HepG2 (cell line): Measurements from ENCODE around the gene C9. TPM values are rescaled to one million over a fixed set of nuclear protein-coding genes. Genes with fewer than 3 reads are reported as not detected.

Experiments used
- ATAC-seq: fragments of 200-7000 bp; cut with Tn5 transposase; 3 replicates; pipeline ENCODE4 v1.9.1; 2020; ENCODE audit warnings: mild to moderate bottlenecking, moderate library complexity
- BruUV-seq: library from RNA; stranded (reverse); fragments of 400-500 nt; replicated peaks from 2 replicates; lab custom pipeline; 2021; lab: Mats Ljungman, UMichigan
- CTCF ChIA-PET: fragments of 300-600 bp; formaldehyde crosslinking; extraction: SDS; loops from one replicate; lab custom pipeline; 2021; ENCODE audit warnings: low total read pairs, inconsistent platforms, low intra/inter-chr PET ratio; lab: Yijun Ruan, JAX
- POLR2A ChIA-PET: fragments of 350-600 bp; sonication (Branson Sonifier 250); formaldehyde crosslinking; loops from one replicate; lab custom pipeline; 2020; ENCODE audit warnings: antibody characterized with exemption, inconsistent platforms; lab: Yijun Ruan, JAX
- DNase-seq: peaks from one replicate; pipeline ENCODE4 v3.0.0-alpha.2; 2015; ENCODE audit warnings: low spot score
- FAIRE-seq: peaks from 3 replicates; lab custom pipeline; 2011; peaks lifted over from hg19 to GRCh38; lab: Jason Lieb, UNC
- H2AFZ ChIP-seq: one replicate; pipeline ENCODE4 v1.6.1; 2011; ENCODE audit warnings: low read length, inconsistent platforms
- H3K27ac ChIP-seq: fragments of 300-600 bp; 3 replicates; pipeline ENCODE4 v1.8.0; 2011; ENCODE audit warnings: mixed run types, mild to moderate bottlenecking, mixed read lengths, low read length, inconsistent platforms; ENCODE audit not compliant: insufficient read depth; ENCODE audit errors: extremely low read length
- H3K27me3 ChIP-seq, 2 experiments: fragments of 200-600 bp in 1 of 2; 2 replicates in 1 of 2; 3 replicates in 1 of 2; pipeline versions ENCODE4 v1.6.0 to v1.8.0; 2011; ENCODE audit warnings: low read length in 2 of 2, mild to moderate bottlenecking in 2 of 2, moderate library complexity in 2 of 2, inconsistent platforms in 1 of 2; ENCODE audit not compliant: insufficient read depth in 2 of 2, control insufficient read depth in 1 of 2
- H3K36me3 ChIP-seq, 2 experiments: fragments of 200-600 bp in 1 of 2; replicated peaks in 1 of 2; 2 replicates in 1 of 2; 3 replicates in 1 of 2; pipeline versions ENCODE4 v1.5.1 to v1.8.0; 2011; ENCODE audit warnings: low read length in 2 of 2, inconsistent platforms in 1 of 2; ENCODE audit not compliant: insufficient read depth in 2 of 2, control insufficient read depth in 1 of 2
- H3K4me1 ChIP-seq: 2 replicates; pipeline ENCODE4 v1.5.1; 2012; ENCODE audit warnings: low read length, inconsistent platforms; ENCODE audit not compliant: insufficient read depth
- H3K4me2 ChIP-seq: 2 replicates; pipeline ENCODE4 v1.6.0; 2011; ENCODE audit warnings: low read depth, low read length, inconsistent platforms
- H3K4me3 ChIP-seq, 3 experiments: fragments of 200-600 bp in 1 of 3; sonication (generic), shearing (Covaris generic) in 1 of 3; replicated peaks in 1 of 3; 2 replicates each; pipeline ENCODE4 v1.5.1; 2011 to 2016; ENCODE audit warnings: low read length in 3 of 3, inconsistent platforms in 2 of 3, low read depth in 2 of 3, mild to moderate bottlenecking in 2 of 3, control low read depth in 1 of 3, mixed read lengths in 1 of 3; ENCODE audit not compliant: insufficient read depth in 1 of 3
- H3K79me2 ChIP-seq: one replicate; pipeline ENCODE4 v1.6.1; 2011; ENCODE audit warnings: low read length, inconsistent platforms; ENCODE audit not compliant: insufficient read depth
- H3K9ac ChIP-seq: 2 replicates; pipeline ENCODE4 v1.6.0; 2011; ENCODE audit warnings: mild to moderate bottlenecking, low read depth, low read length, inconsistent platforms; ENCODE audit not compliant: insufficient read depth
- H3K9me3 ChIP-seq: 2 replicates; pipeline ENCODE4 v1.5.1; 2012; ENCODE audit warnings: mild to moderate bottlenecking, low read length
- H4K20me1 ChIP-seq: 2 replicates; pipeline ENCODE4 v1.6.0; 2011; ENCODE audit warnings: inconsistent platforms, mild to moderate bottlenecking, low read length, moderate library complexity; ENCODE audit not compliant: insufficient read depth
- ARID2 ChIP-seq: sonication (generic); formaldehyde crosslinking; IDR thresholded peaks from 2 replicates; pipeline ENCODE4 v1.8.1; 2022; ENCODE audit warnings: mild to moderate bottlenecking, missing genetic modification reagents, borderline replicate concordance
- BRF2 ChIP-seq: sonication (generic); formaldehyde crosslinking; IDR thresholded peaks from 2 replicates; pipeline ENCODE4 v1.8.1; 2022; ENCODE audit warnings: mild to moderate bottlenecking, missing genetic modification reagents
- DMTF1 ChIP-seq: sonication (generic); formaldehyde crosslinking; IDR thresholded peaks from 2 replicates; pipeline ENCODE4 v1.4.0; 2020; ENCODE audit warnings: mild to moderate bottlenecking, missing genetic modification reagents
- E2F2 ChIP-seq: sonication (generic); formaldehyde crosslinking; IDR thresholded peaks from 2 replicates; pipeline ENCODE4 v1.4.0; 2020; ENCODE audit warnings: missing genetic modification reagents, borderline replicate concordance
- REPIN1 ChIP-seq: sonication (generic); formaldehyde crosslinking; IDR thresholded peaks from 2 replicates; pipeline ENCODE4 v1.8.0; 2022; ENCODE audit warnings: missing genetic modification reagents, low read depth, mild to moderate bottlenecking, borderline replicate concordance
- SMC3 ChIP-seq: IDR thresholded peaks from 2 replicates; pipeline ENCODE4 v1.6.1; 2011; ENCODE audit warnings: low read length, improper control_type of control experiment
- TMF1 ChIP-seq: sonication (generic); formaldehyde crosslinking; IDR thresholded peaks from 2 replicates; pipeline ENCODE4 v1.8.1; 2022; ENCODE audit warnings: low read depth, missing genetic modification reagents
- ZNF547 ChIP-seq: sonication (generic); formaldehyde crosslinking; IDR thresholded peaks from 2 replicates; pipeline ENCODE4 v1.5.1; 2020; ENCODE audit warnings: mild to moderate bottlenecking, missing genetic modification reagents
- WGBS: methylation state at CpG from one replicate; pipeline ENCODE4 v1.1.6; 2017; ENCODE audit warnings: low lambda C conversion rate; 5-methylcytosine and 5-hydroxymethylcytosine counted together
- in situ Hi-C: cut with HindIII; loops from 2 replicates; pipeline ENCODE4 v1.10.0; 2017; ENCODE audit warnings: low pct_unique_long_range_greater_than_20kb; ENCODE audit not compliant: extremely low pct_ligation_motif_present
- intact Hi-C: fragments of 100-400 bp; cut with micrococcal nuclease; formaldehyde crosslinking; loops from one replicate; pipeline ENCODE4 v1.10.0; 2022; ENCODE audit not compliant: unreplicated experiment
- polyA plus RNA-seq, 8 experiments: library from polyadenylated mRNA; depleted of rRNA in 3 of 8; stranded (reverse) in 7 of 8; unstranded in 1 of 8; fragments of >200 nt; fragmentation: Illumina TruSeq in 4 of 8; extraction: Trizol in 4 of 8; gene quantifications; 2 replicates each; pipeline versions ENCODE4 v1.2.1 to v1.2.3, GENCODE V29; 2011 to 2016; ENCODE audit warnings: low read depth in 4 of 8, missing spikeins in 1 of 8, mixed read lengths in 1 of 8; ENCODE audit not compliant: insufficient read depth in 1 of 8
- total RNA-seq, 5 experiments: library from RNA; depleted of rRNA; stranded (reverse); fragments of >200 nt; fragmentation: Illumina TruSeq; extraction: Trizol; gene quantifications; 2 replicates each; pipeline ENCODE4 v1.2.3, GENCODE V29; 2016; ENCODE audit warnings: low read depth in 1 of 5

C9 gene
- total and polyA plus RNA-seq, 2 of the 13 experiments (the other 11 are each of a cell fraction or from before 2014, with no cell fraction given), result not detected

GRCh38 chr5:39253196-39253595 is 111.1 kb downstream of the C9 start (continued):
- TF ChIP-seq BRF2 (CRISPR knock-in tag), result no peak
- TF ChIP-seq ZNF547 (CRISPR knock-in tag), result no peak
- TF ChIP-seq TMF1 (CRISPR knock-in tag), result no peak
- no peak for TF ChIP-seq SMC3

- FAIRE-seq (no peak), DNase-seq (no peak), ATAC-seq (no peak)
- TF ChIP-seq E2F2, result no peak
- no peak for TF ChIP-seq REPIN1 (CRISPR knock-in tag)
- no peak for TF ChIP-seq ARID2
- no peak for TF ChIP-seq DMTF1 (CRISPR knock-in tag)
- no peak overlapping the region for H3K4me3 ChIP-seq
- in situ Hi-C loops, result no loop called here
- H2AFZ ChIP-seq, result no peak overlapping the region
- CTCF ChIA-PET, result no interaction called here
- WGBS, result 0% methylated on average over 1 of the region's 1 CpG
- H4K20me1 ChIP-seq, result no peaks in the 10 kb centered on the region
- POLR2A ChIA-PET, result no interaction called here
- no peaks in the 10 kb centered on the region for H3K79me2 ChIP-seq
- H3K9me3 ChIP-seq, result no peaks in the 10 kb centered on the region
- H3K27me3 ChIP-seq, result no peaks in the 10 kb centered on the region
- H3K36me3 ChIP-seq, result no peaks in the 10 kb centered on the region
- H3K9ac ChIP-seq, result no peak overlapping the region
- intact Hi-C loops, result no loop called here
- no peak overlapping the region for H3K4me2 ChIP-seq
- no peak overlapping the region for H3K27ac ChIP-seq
- no TSS peak for BruUV-seq
- no peaks in the 10 kb centered on the region for H3K4me1 ChIP-seq
Observed at GRCh38 chr5:39249564-39250274, 114.6 kb downstream of the C9 start.
